ENCODE measurements around the gene DKKL1.

GRCh38 chr19:49378512-49378911 lies 14.8 kb downstream of the DKKL1 start:
- TF ChIP-seq POLR2A (IDR thresholded peaks at IDR 0.05; ENCODE audit: low read depth, low read length), result no peak
- no peak for TF ChIP-seq NFE2L2 (IDR thresholded peaks at IDR 0.05; ENCODE audit: low read depth, low read length)
- no peak for TF ChIP-seq FOS (IDR thresholded peaks at IDR 0.05; ENCODE audit: low read depth, low read length)
- TF ChIP-seq CTCF (conservative IDR thresholded peaks at IDR 0.05; ENCODE audit: low read depth, low read length), result no peak
